GM19455 (cell line): ENCODE data around the gene CXCL6.

ENCODE experiments used
- ATAC-seq: cut with Tn5 transposase; IDR thresholded peaks from one replicate; pipeline ENCODE4 v1.9.1; 2021; ENCODE audit not compliant: unreplicated experiment

The CXCL6 gene

DNA sequence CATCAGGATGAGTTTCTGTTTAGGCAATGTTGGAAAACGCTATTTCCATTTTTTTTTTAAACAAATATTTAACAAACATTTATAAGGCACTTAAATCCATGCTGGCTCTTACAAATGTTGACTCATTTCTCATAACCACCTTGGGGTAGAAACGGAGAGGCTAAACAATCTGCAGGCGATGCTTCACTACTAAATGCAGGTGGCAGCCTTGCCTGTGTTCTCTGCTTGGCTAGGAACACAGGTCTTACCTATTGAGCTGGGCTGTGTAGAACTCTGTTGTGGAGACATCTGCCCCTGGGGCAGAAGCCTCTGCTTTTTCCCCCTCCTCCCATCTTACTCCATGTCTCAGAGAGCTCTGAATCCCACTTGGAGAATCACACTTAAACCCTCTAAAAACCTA, 31.3 kb downstream of the CXCL6 start:
- no peak for ATAC-seq

DNA sequence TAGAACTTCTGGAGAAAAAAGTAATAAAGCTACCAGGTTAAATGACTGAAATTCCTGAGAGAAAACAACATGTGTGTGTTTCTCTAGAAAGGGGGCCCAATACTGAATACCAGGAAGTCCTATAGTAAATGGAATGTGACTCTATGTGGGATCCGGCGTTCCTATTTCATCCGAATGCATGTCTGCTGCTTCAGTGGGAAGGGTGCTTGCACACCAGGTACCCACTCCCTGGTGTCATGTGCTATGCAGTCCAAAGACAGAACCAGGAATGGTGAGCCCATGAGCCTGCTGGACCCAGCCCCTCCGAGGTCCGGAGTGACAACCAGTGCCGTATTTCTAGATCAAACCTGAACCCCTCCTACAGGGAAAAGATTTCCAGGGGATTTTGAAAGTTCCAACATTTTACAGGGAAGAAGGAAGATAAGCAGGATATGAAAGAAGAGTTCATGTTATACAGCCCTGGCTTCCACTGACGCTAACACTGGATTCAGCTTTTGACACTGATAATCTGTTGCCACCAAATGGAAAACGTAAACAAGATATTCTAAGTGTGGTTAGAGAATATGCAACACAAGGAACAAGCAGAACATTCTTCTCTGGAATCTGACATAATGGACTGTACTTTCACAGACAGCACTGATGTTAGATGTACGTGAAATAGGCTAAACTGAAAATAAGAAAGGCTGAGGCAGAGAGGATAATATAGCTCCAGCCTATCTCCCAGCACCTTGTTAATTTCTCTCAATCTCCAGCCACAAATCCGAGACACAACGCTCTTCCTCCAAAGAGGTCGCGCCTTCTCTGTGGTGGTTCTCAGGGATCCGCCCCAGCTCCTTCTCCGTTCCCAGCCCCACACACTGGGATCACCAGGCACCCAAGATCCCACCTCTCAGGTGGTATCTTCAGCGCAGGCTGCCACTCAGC, 32.0 kb downstream of the CXCL6 start:
- no peak for ATAC-seq

GRCh38 chr4:73869130-73870055, 32.9 kb downstream of the CXCL6 start, which contains the start of gene CXCL1:
Gene CXCL1, plus strand, starts transcription at chr4:73869393. Its CDS starts 78 bp downstream, at chr4:73869471.
- ATAC-seq = no peak

DNA sequence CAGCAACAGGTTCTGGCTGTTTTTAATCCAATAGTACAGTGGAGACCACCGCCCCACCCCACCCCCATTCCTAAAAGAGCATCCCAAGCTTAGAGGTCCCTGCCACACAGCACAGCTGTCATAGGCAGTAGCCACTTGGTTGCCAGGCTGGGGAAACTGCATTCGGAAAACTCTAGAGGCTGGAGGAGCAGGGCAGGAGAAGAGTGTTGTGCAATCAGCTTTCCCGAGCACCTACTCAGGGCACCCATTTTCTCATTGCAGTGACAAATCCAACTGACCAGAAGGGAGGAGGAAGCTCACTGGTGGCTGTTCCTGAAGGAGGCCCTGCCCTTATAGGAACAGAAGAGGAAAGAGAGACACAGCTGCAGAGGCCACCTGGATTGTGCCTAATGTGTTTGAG, 33.8 kb downstream of the CXCL6 start:
- ATAC-seq = no peak

- no peak for ATAC-seq
Observed at GRCh38 chr4:73870768-73871167, 34.3 kb downstream of the CXCL6 start.

DNA sequence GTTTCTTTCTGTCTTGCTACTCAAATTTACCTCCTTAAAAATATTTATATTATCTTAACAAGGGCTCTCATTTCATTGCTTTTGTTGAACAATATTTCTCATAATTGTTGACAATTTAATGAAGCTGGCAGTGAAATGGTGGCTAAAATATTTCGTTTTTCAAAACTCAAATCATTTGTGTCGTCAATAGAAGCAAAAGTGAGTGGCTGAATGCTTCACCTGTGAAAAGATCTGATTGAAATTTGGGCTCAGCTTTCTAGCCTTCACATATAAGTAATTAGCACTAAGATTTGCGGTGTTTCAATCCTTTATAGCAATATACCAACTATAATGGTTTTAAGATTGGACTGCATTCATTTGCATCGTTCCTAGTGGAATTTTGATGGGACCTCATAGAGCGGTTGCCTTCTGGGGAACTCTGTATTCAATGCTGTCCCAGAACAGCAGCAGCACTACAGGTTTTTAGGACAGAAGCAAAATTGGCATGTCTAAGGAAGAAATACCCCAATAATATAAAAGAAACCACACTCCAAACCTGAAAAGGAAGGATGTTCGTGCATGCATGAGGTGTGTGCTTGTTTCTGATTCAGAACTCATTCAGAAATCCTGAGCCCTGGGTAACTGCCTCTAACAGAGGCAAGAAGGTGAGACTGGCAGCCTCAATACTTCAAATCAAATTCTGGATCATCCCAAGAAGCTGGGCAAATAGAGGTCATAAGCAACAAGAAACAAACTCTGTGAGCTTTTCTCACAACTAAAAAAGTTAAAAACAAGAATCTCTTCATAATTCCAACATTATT, 35.2 kb downstream of the CXCL6 start:
- ATAC-seq = no peak

GRCh38 chr4:73872316-73873108, 36.0 kb downstream of the CXCL6 start:
- no peak for ATAC-seq

- no peak for ATAC-seq
Observed at GRCh38 chr4:73874386-73874785, 37.9 kb downstream of the CXCL6 start.

DNA sequence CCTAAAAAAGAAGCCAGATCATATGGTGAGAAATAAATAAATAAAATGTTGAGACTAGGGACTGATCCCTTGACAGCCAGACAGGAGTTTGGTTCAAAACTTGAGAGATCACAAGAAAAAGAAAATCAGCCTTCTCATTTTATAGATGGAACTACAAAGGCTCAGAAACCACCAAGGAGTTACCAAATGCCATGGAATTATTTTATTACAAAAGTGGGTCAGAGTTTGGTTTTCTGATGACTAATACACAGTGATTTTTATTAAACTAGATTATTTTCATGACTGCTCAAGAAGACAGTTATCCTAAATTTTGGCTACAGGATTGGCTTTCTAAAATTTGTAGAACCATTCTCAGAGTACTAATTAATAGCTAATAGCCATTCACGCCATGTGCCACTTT, 38.9 kb downstream of the CXCL6 start:
- ATAC-seq = no peak

DNA sequence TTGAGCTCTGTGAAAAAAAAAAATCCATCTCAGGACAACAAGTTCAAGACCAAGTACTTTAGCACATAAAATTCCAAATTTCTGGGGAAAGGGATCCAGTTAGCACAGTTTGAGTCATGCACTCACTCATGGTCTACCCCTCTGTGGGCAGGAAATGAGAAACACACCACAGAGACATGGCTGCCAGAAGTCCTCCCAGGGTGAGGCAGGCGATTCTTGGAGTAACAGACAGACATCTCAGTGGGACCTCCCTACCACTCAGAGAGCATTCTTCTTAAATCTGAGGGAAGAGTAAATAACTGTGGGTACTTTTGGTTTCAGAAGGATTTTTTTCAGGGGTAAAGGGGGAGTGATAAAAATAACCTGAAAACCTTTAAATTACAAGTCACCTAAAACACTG, 46.8 kb downstream of the CXCL6 start:
- no peak for ATAC-seq

DNA sequence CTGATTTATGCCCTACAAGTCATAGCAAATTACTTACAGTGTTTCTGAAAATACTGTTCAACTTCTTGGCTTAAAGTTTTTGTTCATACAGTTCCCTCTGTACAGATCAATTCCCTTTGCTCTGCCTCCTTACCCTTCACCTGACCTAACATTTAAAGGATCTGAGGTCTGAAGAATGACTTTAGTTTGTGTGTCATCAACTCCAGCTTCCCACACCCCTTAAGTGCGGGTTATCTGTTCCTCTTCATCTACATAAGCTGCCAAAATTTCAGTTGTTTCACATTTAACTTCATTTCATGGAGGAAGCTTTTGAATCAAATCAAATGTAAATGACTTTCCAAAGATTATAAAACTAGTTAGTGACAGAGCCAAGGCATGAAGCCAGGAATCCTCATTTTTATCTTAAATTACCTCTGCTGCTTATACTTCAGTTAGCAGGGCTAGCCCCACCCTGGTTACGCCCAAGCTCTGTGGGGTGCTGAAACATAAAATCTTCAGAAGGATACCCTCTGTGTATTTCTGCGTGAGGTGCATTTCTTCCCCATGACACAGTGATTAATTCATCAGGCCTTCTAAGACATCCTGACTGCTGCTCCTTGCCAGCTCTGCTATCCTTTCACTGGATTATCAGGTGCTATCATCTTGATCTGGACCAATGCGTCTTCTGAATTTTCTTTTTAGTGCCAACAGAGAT, 49.2 kb downstream of the CXCL6 start:
- ATAC-seq = no peak
